Endodermal cell (in vitro differentiated cells): ENCODE data around the gene NUP214. TPM values are rescaled to one million over a fixed set of nuclear protein-coding genes. Genes with fewer than 3 reads are reported as not detected.
A peak's percentile ranks its signal among the peaks of the same experiment; 100 is the strongest.

ENCODE experiments used
- DNase-seq: peaks from one replicate; pipeline ENCODE4 v3.0.0-alpha.2; 2017
- H3K27ac ChIP-seq: 2 replicates; pipeline ENCODE4 v1.5.1; 2013; ENCODE audit warnings: mild to moderate bottlenecking, low read depth, low read length, moderate library complexity
- H3K27me3 ChIP-seq: 2 replicates; pipeline ENCODE4 v1.6.1; 2013; ENCODE audit warnings: mild to moderate bottlenecking, low read length, moderate library complexity; ENCODE audit not compliant: insufficient read depth, control insufficient read depth, poor library complexity, severe bottlenecking
- H3K36me3 ChIP-seq: 2 replicates; pipeline ENCODE4 v1.7.0; 2013; ENCODE audit warnings: mild to moderate bottlenecking, low read length, moderate library complexity; ENCODE audit not compliant: control insufficient read depth, insufficient read depth
- H3K4me1 ChIP-seq: one replicate; pipeline ENCODE4 v1.7.0; 2013; ENCODE audit warnings: low read length; ENCODE audit not compliant: control insufficient read depth, insufficient read depth
- H3K4me3 ChIP-seq: 2 replicates; pipeline ENCODE4 v1.5.1; 2013; ENCODE audit warnings: mild to moderate bottlenecking, low read length, moderate library complexity
- H3K9ac ChIP-seq: 2 replicates; pipeline ENCODE4 v1.6.1; 2013; ENCODE audit warnings: mild to moderate bottlenecking, low read length, moderate library complexity; ENCODE audit not compliant: poor library complexity, severe bottlenecking; ENCODE audit errors: extremely low read depth
- H3K9me3 ChIP-seq: 2 replicates; pipeline ENCODE4 v1.6.1; 2013; ENCODE audit warnings: mild to moderate bottlenecking, low read length, moderate library complexity; ENCODE audit not compliant: control insufficient read depth
- H3K27ac Mint-ChIP-seq: 2 replicates; pipeline ENCODE4 v1.8.0; 2020; ENCODE audit warnings: mixed read lengths
- H3K27me3 Mint-ChIP-seq: 2 replicates; pipeline ENCODE4 v1.8.0; 2021; ENCODE audit warnings: mild to moderate bottlenecking, mixed read lengths; ENCODE audit not compliant: insufficient read depth
- H3K36me3 Mint-ChIP-seq: 2 replicates; pipeline ENCODE4 v1.8.0; 2020; ENCODE audit warnings: low read depth, mixed read lengths
- H3K4me1 Mint-ChIP-seq: 2 replicates; pipeline ENCODE4 v1.8.0; 2020; ENCODE audit warnings: mixed read lengths
- H3K4me3 Mint-ChIP-seq: 2 replicates; pipeline ENCODE4 v1.8.0; 2020; ENCODE audit warnings: mild to moderate bottlenecking, moderate library complexity, mixed read lengths
- H3K9me3 Mint-ChIP-seq: 2 replicates; pipeline ENCODE4 v1.8.0; 2020; ENCODE audit warnings: mild to moderate bottlenecking, mixed read lengths
- CTCF ChIP-seq: fragments of 200-600 bp; sonication (generic); conservative IDR thresholded peaks from 2 replicates; pipeline ENCODE4 v1.5.0; 2021; ENCODE audit warnings: antibody characterized with exemption, mild to moderate bottlenecking
- WGBS, 2 experiments: methylation state at CpG; one replicate each; pipeline versions ENCODE4 v1.1.5 to v1.1.7; 2013; ENCODE audit warnings: missing lambda C conversion rate in 2 of 2, mixed read lengths in 1 of 2; ENCODE audit not compliant: insufficient coverage in 1 of 2, insufficient read length in 1 of 2; 5-methylcytosine and 5-hydroxymethylcytosine counted together
- total RNA-seq, 2 donors: library from RNA; stranded (reverse); fragmentation: NEBNext Ultra II Directional in 1 of 2; extraction: Animal tissue kit (Norgen Biotek cat#: 25700) in 1 of 2; gene quantifications; 2 replicates in 1 of 2; 3 replicates in 1 of 2; pipeline ENCODE4 v1.2.1, GENCODE V29; 2021

The NUP214 gene
- total RNA-seq, 2 donors from 2014 or later, result 56.7 to 59.9 TPM

- 75 to 97% methylated on average over 2 to 4 of the region's 4 CpGs for WGBS, 2 experiments
- Histone ChIP-seq H3K4me1 (peaks cover under 1% of the 10 kb centered on the region), H3K9me3 (peaks cover 38% of the 10 kb centered on the region), H3K27me3 (no peaks in the 10 kb centered on the region), H3K9ac (no peak overlapping the region), H3K36me3 (peaks cover 74% of the 10 kb centered on the region), H3K27ac (no peak overlapping the region), H3K4me3 (no peak overlapping the region)
- Mint-ChIP-seq H3K27ac (peak overlapping the region; percentile 26), H3K4me1 (peaks cover 24% of the 10 kb centered on the region), H3K9me3 (peaks cover 38% of the 10 kb centered on the region), H3K36me3 (peaks cover 63% of the 10 kb centered on the region), H3K27me3 (no peaks in the 10 kb centered on the region), H3K4me3 (no peak overlapping the region)
- TF ChIP-seq CTCF, result no peak
- no peak for DNase-seq
Measured at GRCh38 chr9:131214876-131215275, 89.5 kb downstream of the NUP214 start.

DNA sequence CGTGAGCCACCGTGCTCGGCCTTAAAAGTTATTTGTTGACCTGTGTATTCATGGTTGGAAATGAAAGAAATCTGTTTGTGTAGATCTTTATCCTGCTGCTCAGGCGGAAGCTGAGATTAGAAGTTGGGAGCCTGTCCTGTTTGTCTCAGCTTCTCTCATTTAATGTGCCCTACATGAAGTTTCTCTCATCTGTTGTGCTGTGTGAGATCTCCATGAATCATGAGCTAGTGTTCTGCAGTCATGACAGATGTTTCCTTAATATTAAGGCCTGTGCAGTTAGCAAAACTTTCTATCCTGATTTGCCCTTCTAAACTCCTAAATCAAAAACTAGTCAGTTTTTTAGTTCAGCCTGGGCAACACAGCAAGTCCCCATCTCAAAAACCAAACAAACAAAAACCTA is 91.4 kb downstream of the NUP214 start:
- peaks cover 4% of the 10 kb centered on the region for H3K4me1 ChIP-seq
- peaks cover 57% of the 10 kb centered on the region for H3K36me3 ChIP-seq
- no peak overlapping the region for H3K27ac ChIP-seq
- H3K27me3 ChIP-seq, result no peaks in the 10 kb centered on the region
- Mint-ChIP-seq H3K9me3 (peaks cover 18% of the 10 kb centered on the region), H3K4me3 (no peak overlapping the region), H3K27me3 (no peaks in the 10 kb centered on the region), H3K27ac (no peak overlapping the region), H3K4me1 (peaks cover 38% of the 10 kb centered on the region), H3K36me3 (peaks cover 44% of the 10 kb centered on the region)
- DNase-seq, result no peak
- H3K4me3 ChIP-seq, result no peak overlapping the region
- H3K9me3 ChIP-seq, result peaks cover 18% of the 10 kb centered on the region
- no peak for TF ChIP-seq CTCF
- no peak overlapping the region for H3K9ac ChIP-seq
- WGBS, 2 experiments, result 83 to 99% methylated on average over 3 to 4 of the region's 4 CpGs

GRCh38 chr9:131217331-131218031 is 92.1 kb downstream of the NUP214 start:
- H3K4me3 ChIP-seq, result no peak overlapping the region

More at GRCh38 chr9:131217331-131218031, 92.1 kb downstream of the NUP214 start:
- Histone ChIP-seq H3K27me3 (no peaks in the 10 kb centered on the region), H3K9me3 (peaks cover 12% of the 10 kb centered on the region), H3K9ac (no peak overlapping the region), H3K36me3 (peaks cover 50% of the 10 kb centered on the region), H3K4me1 (peaks cover 4% of the 10 kb centered on the region), H3K27ac (no peak overlapping the region)
- 91 to 93% methylated on average over 4 to 6 of the region's 6 CpGs for WGBS, 2 experiments
- Mint-ChIP-seq H3K27ac (no peak overlapping the region), H3K4me3 (no peak overlapping the region), H3K27me3 (no peaks in the 10 kb centered on the region), H3K9me3 (peaks cover 12% of the 10 kb centered on the region), H3K4me1 (peaks cover 38% of the 10 kb centered on the region), H3K36me3 (peaks cover 38% of the 10 kb centered on the region)
- no peak for TF ChIP-seq CTCF
- no peak for DNase-seq
